Muscle of leg (tissue), 11 donors: ENCODE data around the gene PPP5C. TPM values are rescaled to one million over a fixed set of nuclear protein-coding genes. Genes with fewer than 3 reads are reported as not detected.
A peak's percentile ranks its signal among the peaks of the same experiment; 100 is the strongest.

Experiments used
- DNase-seq: peaks from one replicate; pipeline ENCODE4 v3.0.0; 2013
- H3K27ac ChIP-seq: one replicate; pipeline ENCODE4 v1.5.1; 2013; ENCODE audit warnings: mild to moderate bottlenecking, low read length, control low read depth
- H3K27me3 ChIP-seq: one replicate; pipeline ENCODE4 v1.6.1; 2013; ENCODE audit warnings: low read length; ENCODE audit not compliant: control insufficient read depth, insufficient read depth
- H3K36me3 ChIP-seq: one replicate; pipeline ENCODE4 v1.6.1; 2013; ENCODE audit warnings: low read length; ENCODE audit not compliant: control insufficient read depth, insufficient read depth
- H3K4me1 ChIP-seq: one replicate; pipeline ENCODE4 v1.6.1; 2013; ENCODE audit warnings: low read length; ENCODE audit not compliant: control insufficient read depth, insufficient read depth
- H3K4me3 ChIP-seq: one replicate; pipeline ENCODE4 v1.5.1; 2013; ENCODE audit warnings: low read length, control low read depth
- H3K9me3 ChIP-seq: replicated peaks from 2 replicates; pipeline ENCODE4 v1.6.1; 2013; ENCODE audit warnings: low read depth, low read length; ENCODE audit not compliant: control insufficient read depth
- WGBS: methylation state at CpG from one replicate; pipeline ENCODE4 v1.1.5; 2013; ENCODE audit warnings: missing lambda C conversion rate; ENCODE audit not compliant: insufficient coverage; 5-methylcytosine and 5-hydroxymethylcytosine counted together
- polyA plus RNA-seq, 8 donors: library from polyadenylated mRNA; unstranded; fragments of 120-200 nt; gene quantifications; one replicate each; pipeline versions ENCODE4 v1.2.1 to v1.2.3, GENCODE V29; 2013; ENCODE audit warnings: inconsistent platforms in 1 of 8, low replicate concordance in 1 of 8; ENCODE audit not compliant: insufficient read length in 8 of 8, insufficient read depth in 1 of 8
- total RNA-seq: library from RNA; stranded (reverse); fragments of 120-200 nt; gene quantifications from one replicate; pipeline ENCODE4 v1.2.4, GENCODE V29; 2013

Gene PPP5C
- total and polyA plus RNA-seq, 9 donors: 42.6 to 71.7 (median 60.9) TPM

GRCh38 chr19:46407856-46408663, 61.2 kb downstream of the PPP5C start:
- no peak for DNase-seq
- peak overlapping the region; percentile 86 for H3K27ac ChIP-seq
- peaks cover 24% of the 10 kb centered on the region for H3K27me3 ChIP-seq
- peaks cover 16% of the 10 kb centered on the region for H3K36me3 ChIP-seq
- WGBS: 19% methylated on average over 14 of the region's 23 CpGs
- peaks cover 81% of the 10 kb centered on the region for H3K4me1 ChIP-seq
- H3K4me3 ChIP-seq: peak overlapping the region; percentile 23
- no peaks in the 10 kb centered on the region for H3K9me3 ChIP-seq

GRCh38 chr19:46408664-46409039, 61.8 kb downstream of the PPP5C start:
- Histone ChIP-seq H3K36me3 (peaks cover 16% of the 10 kb centered on the region), H3K27me3 (peaks cover 24% of the 10 kb centered on the region), H3K4me1 (peaks cover 80% of the 10 kb centered on the region), H3K9me3 (no peaks in the 10 kb centered on the region), H3K27ac (peak overlapping the region; percentile 86), H3K4me3 (peak overlapping the region; percentile 23)
- 5% methylated on average over 7 of the region's 11 CpGs for whole genome bisulfite sequencing
- peak; percentile 70 for DNase-seq

DNA sequence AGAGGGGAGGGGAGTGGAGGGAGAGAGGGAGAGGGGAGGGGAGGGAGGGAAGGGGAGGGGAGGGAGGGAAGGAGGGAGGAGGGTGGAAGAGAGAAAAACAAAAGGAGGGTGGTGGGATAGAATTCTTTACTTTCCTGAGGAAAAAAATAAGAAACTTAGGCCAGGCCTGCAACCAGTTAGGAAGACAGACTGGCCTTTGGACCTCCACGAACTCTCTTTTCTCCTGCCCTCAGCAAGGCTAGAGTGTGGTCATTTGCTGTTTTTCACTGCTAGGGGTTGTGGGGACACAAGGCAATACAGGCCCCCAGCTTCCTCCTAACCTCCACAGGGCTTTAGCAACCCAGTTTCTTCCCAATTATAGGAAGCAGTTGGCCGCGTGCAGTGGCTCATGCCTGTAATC, 62.3 kb downstream of the PPP5C start:
- Histone ChIP-seq H3K9me3 (no peaks in the 10 kb centered on the region), H3K27ac (peak overlapping the region; percentile 76), H3K4me1 (peaks cover 80% of the 10 kb centered on the region), H3K36me3 (peaks cover 16% of the 10 kb centered on the region), H3K4me3 (no peak overlapping the region), H3K27me3 (peaks cover 24% of the 10 kb centered on the region)
- WGBS: no CpG with 5 or more reads among the region's 3 CpGs
- DNase-seq: no peak

GRCh38 chr19:46410205-46411087, 63.6 kb downstream of the PPP5C start:
- no peaks in the 10 kb centered on the region for H3K9me3 ChIP-seq
- 56% methylated on average over 5 of the region's 13 CpGs for WGBS
- H3K27ac ChIP-seq: peak overlapping the region; percentile 2
- DNase-seq: no peak
- H3K27me3 ChIP-seq: peaks cover 16% of the 10 kb centered on the region
- H3K4me1 ChIP-seq: peaks cover 67% of the 10 kb centered on the region
- H3K36me3 ChIP-seq: peaks cover 16% of the 10 kb centered on the region
- peak overlapping the region; percentile 74 for H3K4me3 ChIP-seq

GRCh38 chr19:46411088-46411924, 64.4 kb downstream of the PPP5C start:
- H3K27ac ChIP-seq: peak overlapping the region; percentile 92
- peaks cover 65% of the 10 kb centered on the region for H3K4me1 ChIP-seq
- DNase-seq: peak; percentile 49

DNA sequence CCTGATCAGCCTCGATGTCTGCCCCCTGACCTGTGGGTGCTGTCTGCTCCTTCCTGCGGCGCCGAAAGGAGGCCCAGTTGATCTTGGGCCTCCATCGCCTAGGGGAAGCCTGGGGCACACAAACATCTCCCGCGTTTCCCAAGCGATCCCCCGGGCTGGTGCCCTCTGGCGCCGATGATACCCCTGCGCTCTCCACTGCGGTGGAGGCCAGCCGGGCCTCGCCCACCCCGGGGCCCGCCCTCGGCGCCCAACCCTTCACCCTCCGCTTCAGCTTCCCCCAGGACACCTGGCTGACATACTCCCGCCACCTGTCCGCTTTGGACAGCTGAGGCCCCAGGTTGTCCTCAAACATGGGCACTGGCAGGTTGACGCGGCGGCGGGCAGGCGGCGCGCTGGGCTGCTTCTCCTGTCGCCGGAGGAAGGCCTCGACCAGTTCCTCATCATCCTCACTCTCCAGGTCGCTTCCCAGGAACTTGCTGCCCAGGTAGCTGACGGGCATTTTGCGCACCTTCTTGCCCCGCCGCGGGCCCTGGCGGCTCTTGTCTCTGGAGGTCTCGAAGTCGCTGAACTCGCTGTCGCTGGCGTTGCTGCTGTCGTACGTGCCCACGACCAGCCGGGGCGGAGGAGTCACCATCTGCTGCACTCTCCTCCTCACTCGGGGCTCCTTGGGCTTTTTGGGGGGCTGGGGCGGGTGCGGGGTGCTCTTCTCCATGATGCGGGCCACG, 65.2 kb downstream of the PPP5C start:
- Histone ChIP-seq H3K36me3 (peaks cover 16% of the 10 kb centered on the region), H3K9me3 (no peaks in the 10 kb centered on the region), H3K27me3 (peaks cover 7% of the 10 kb centered on the region), H3K4me1 (peaks cover 65% of the 10 kb centered on the region), H3K4me3 (peak overlapping the region; percentile 74), H3K27ac (peak overlapping the region; percentile 92)
- 4% methylated on average over 48 of the region's 54 CpGs for WGBS
- peak; percentile 43 for DNase-seq

More at GRCh38 chr19:46411088-46411924, 64.4 kb downstream of the PPP5C start:
- Histone ChIP-seq H3K4me3 (peak overlapping the region; percentile 74), H3K27me3 (peaks cover 10% of the 10 kb centered on the region), H3K9me3 (no peaks in the 10 kb centered on the region), H3K36me3 (peaks cover 16% of the 10 kb centered on the region)
- 28% methylated on average over 13 of the region's 13 CpGs for WGBS

DNA sequence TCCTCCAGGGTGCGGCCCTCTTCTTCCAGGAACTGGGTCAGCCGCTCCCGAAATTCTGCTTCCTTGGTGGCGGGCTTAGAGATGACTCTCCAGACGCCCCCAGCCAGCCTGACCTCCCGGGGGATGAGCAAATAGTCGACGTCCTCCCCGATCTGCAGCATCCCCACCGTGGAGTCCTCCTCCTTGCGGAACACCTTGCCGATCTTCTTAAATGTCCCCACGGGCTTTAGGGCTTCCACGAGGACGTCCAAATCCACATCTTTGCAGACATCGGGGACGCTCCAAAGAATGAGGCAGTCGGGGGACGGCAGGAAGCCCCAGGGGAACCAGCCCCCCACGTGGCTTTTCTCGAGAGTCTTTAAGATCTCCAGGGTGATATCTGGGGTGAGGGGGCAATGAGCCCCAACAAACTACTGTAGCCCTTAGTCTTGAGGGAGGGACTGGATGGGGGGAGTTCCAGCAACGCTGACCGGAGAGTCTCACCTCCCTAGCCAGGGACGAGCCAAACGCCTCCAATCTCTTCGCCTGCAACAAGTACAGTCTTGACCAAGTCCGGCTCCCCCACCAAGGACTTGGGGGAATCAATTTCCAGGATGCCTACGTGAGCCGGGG, 65.9 kb downstream of the PPP5C start:
- DNase-seq: peak; percentile 39
- H3K4me3 ChIP-seq: peak overlapping the region; percentile 74
- WGBS: 2% methylated on average over 19 of the region's 29 CpGs
- H3K27me3 ChIP-seq: peaks cover 3% of the 10 kb centered on the region
- H3K36me3 ChIP-seq: peaks cover 16% of the 10 kb centered on the region
- H3K27ac ChIP-seq: peak overlapping the region; percentile 92
- H3K9me3 ChIP-seq: no peaks in the 10 kb centered on the region
- H3K4me1 ChIP-seq: peaks cover 61% of the 10 kb centered on the region

DNA sequence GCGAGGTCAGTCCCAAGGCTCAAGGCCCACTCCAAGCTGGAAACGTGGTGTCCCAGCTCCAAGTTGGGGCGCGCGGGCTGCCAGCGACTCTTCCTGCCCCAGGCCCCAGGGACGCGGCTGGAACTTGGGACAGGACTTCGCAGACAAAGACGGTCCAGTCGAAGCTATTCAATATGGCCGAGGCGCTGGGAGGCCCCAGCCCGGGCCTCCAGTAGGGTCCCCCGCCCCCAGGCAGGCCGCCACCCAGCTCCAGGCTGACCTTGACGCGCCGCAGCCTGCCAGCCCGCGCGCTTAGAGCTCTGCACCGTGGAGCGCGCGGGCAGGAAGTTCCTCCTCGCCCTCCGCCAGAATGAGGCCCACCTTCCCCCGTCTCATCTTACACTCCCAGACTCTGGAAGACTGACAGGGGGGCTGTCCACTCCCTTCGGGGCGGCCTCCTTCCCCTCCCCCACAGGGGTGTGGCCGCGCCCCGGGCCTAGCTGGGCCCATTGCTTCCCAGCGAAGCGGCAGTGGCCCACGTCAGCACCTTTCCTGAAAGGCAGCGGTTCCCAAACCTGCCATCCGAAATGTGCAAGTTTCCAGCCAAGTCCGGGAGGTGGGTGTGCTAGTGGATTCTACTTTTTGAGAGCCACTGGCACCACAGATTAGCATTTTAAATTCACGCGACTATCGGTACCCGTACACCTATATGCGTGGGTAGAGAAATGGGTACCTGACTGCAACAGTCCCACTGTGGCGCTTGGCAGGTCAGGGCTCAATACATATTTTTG, 66.6 kb downstream of the PPP5C start, which contains the start of gene CCDC8:
TSS of gene CCDC8 (minus strand) at position 303 of the 770 bp plus-strand sequence. CDS start 754 bp downstream, outside the sequence.
- 6% methylated on average over 41 of the region's 46 CpGs for WGBS
- peaks cover 54% of the 10 kb centered on the region for H3K4me1 ChIP-seq
- H3K27ac ChIP-seq: peak within 1 kb of the TSS; percentile 92
- peaks cover 16% of the 10 kb centered on the region for H3K36me3 ChIP-seq
- no peaks in the 10 kb centered on the region for H3K27me3 ChIP-seq
- DNase-seq: peak; percentile 99
- peak within 1 kb of the TSS; percentile 74 for H3K4me3 ChIP-seq
- no peaks in the 10 kb centered on the region for H3K9me3 ChIP-seq
